Activated naive CD4-positive, alpha-beta T cell treated with anti-CD3 and anti-CD28 coated beads, Interleukin-2, amount 10 ng/mL, durations not matched to agents 7 days and 5 days (primary cell): ENCODE data around the gene SEC24A.
"Not testable (repeated sequence)": the region's sequence is repeated elsewhere in the genome, so short reads cannot be mapped to it uniquely, and the experiment has no call there.

ENCODE experiments used
- CTCF ChIA-PET: fragments of 350-600 bp; sonication (Branson Sonifier 250); formaldehyde crosslinking; loops from one replicate; lab custom pipeline; 2021; ENCODE audit warnings: antibody characterized with exemption; lab: Charles Lee
- DNase-seq: peaks from one replicate; pipeline ENCODE4 v3.0.0-alpha.2; 2020
- H3K27ac Mint-ChIP-seq: one replicate; pipeline ENCODE4 v1.8.0; 2021; ENCODE audit warnings: mild to moderate bottlenecking, moderate library complexity, mixed read lengths
- H3K27me3 Mint-ChIP-seq: one replicate; pipeline ENCODE4 v1.8.0; 2021; ENCODE audit warnings: mild to moderate bottlenecking, mixed read lengths
- H3K36me3 Mint-ChIP-seq: one replicate; pipeline ENCODE4 v1.8.0; 2021; ENCODE audit warnings: mixed read lengths
- H3K4me1 Mint-ChIP-seq: one replicate; pipeline ENCODE4 v1.8.0; 2021; ENCODE audit warnings: mixed read lengths
- H3K4me3 Mint-ChIP-seq: one replicate; pipeline ENCODE4 v1.8.0; 2021; ENCODE audit warnings: mild to moderate bottlenecking, moderate library complexity, mixed read lengths
- H3K9me3 Mint-ChIP-seq: one replicate; pipeline ENCODE4 v1.8.0; 2021; ENCODE audit warnings: mixed read lengths

The SEC24A gene

GRCh38 chr5:134738133-134738962, 89.8 kb downstream of the SEC24A start, which contains the start of gene CAMLG:
TSS of gene CAMLG (plus strand) at chr5:134738548. CDS start at chr5:134738621, 73 bp downstream.
- peak; percentile 98 for DNase-seq
- H3K27me3 Mint-ChIP-seq = no peaks in the 10 kb centered on the region
- H3K27ac Mint-ChIP-seq = peak within 1 kb of the TSS; percentile 86
- H3K4me1 Mint-ChIP-seq = peaks cover 42% of the 10 kb centered on the region
- H3K4me3 Mint-ChIP-seq = peak within 1 kb of the TSS; percentile 85
- CTCF ChIA-PET = interaction anchor here (0.6 to 3.6 kb wide), 9 partner anchors 19 to 166 kb away, joined by 3 to 30 read pairs (median 4); partner anchors contain the start of genes DDX46 and PCBD2
- H3K36me3 Mint-ChIP-seq = peaks cover 6% of the 10 kb centered on the region
- no peaks in the 10 kb centered on the region for H3K9me3 Mint-ChIP-seq

GRCh38 chr5:134738963-134739661, 90.5 kb downstream of the SEC24A start:
- Mint-ChIP-seq H3K27ac (peak overlapping the region; percentile 86), H3K36me3 (peaks cover 6% of the 10 kb centered on the region), H3K4me1 (peaks cover 42% of the 10 kb centered on the region), H3K27me3 (no peaks in the 10 kb centered on the region), H3K4me3 (peak overlapping the region; percentile 85), H3K9me3 (no peaks in the 10 kb centered on the region)
- CTCF ChIA-PET = interaction anchor here (0.8 to 3.6 kb wide), 8 partner anchors 18 to 556 kb away, joined by 3 to 30 read pairs (median 4); partner anchors contain the start of genes DDX46 and PCBD2
- peak; percentile 48 for DNase-seq

GRCh38 chr5:134741052-134741451, 92.5 kb downstream of the SEC24A start:
- H3K27ac Mint-ChIP-seq = no peak overlapping the region
- CTCF ChIA-PET = interaction anchor here (1.5 to 3.6 kb wide), 3 partner anchors 10 to 154 kb away, joined by 3 to 30 read pairs (median 7); partner anchors contain the start of gene DDX46

GRCh38 chr5:134742134-134742533, 93.5 kb downstream of the SEC24A start:
- Mint-ChIP-seq H3K27ac (no peak overlapping the region), H3K27me3 (no peaks in the 10 kb centered on the region)

More at GRCh38 chr5:134741052-134741451, 92.5 kb downstream of the SEC24A start:
- peaks cover 39% of the 10 kb centered on the region for H3K4me1 Mint-ChIP-seq
- no peaks in the 10 kb centered on the region for H3K27me3 Mint-ChIP-seq
- H3K9me3 Mint-ChIP-seq = no peaks in the 10 kb centered on the region
- no peak overlapping the region for H3K4me3 Mint-ChIP-seq
- peaks cover 6% of the 10 kb centered on the region for H3K36me3 Mint-ChIP-seq
- DNase-seq = no peak

DNA sequence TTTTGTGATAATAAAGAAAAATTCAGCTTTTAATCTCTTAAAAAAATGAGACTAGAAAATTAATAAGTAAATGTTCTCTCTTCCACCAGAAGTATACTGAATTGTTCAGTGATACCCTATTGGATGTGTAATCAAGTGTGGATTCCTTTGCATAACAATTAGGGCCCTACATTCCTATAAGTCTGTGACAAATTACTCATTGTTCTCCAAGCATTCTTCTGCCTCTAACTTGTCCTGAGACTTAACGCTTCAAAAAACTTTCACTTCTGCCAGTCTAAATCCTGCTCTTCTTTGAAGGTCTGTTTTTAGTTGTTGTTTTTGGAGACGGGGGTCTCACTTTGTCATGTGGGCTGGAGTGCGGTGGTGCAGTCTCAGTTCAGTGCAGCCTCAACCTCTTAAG, 100.8 kb downstream of the SEC24A start:
- no peaks in the 10 kb centered on the region for H3K9me3 Mint-ChIP-seq
- no peaks in the 10 kb centered on the region for H3K36me3 Mint-ChIP-seq
- H3K27me3 Mint-ChIP-seq = no peaks in the 10 kb centered on the region
- CTCF ChIA-PET = no interaction called here
- no peaks in the 10 kb centered on the region for H3K4me1 Mint-ChIP-seq
- no peak overlapping the region for H3K4me3 Mint-ChIP-seq
- DNase-seq = no peak
- H3K27ac Mint-ChIP-seq = no peak overlapping the region

More at GRCh38 chr5:134742134-134742533, 93.5 kb downstream of the SEC24A start:
- H3K4me3 Mint-ChIP-seq = no peak overlapping the region
- DNase-seq = no peak
- no peaks in the 10 kb centered on the region for H3K9me3 Mint-ChIP-seq
- CTCF ChIA-PET = interaction anchor here (0.6 to 2.0 kb wide), 5 partner anchors 10 to 563 kb away, joined by 3 to 7 read pairs (median 4); partner anchors contain the start of gene DDX46
- H3K36me3 Mint-ChIP-seq = peaks cover 6% of the 10 kb centered on the region
- peaks cover 37% of the 10 kb centered on the region for H3K4me1 Mint-ChIP-seq

DNA sequence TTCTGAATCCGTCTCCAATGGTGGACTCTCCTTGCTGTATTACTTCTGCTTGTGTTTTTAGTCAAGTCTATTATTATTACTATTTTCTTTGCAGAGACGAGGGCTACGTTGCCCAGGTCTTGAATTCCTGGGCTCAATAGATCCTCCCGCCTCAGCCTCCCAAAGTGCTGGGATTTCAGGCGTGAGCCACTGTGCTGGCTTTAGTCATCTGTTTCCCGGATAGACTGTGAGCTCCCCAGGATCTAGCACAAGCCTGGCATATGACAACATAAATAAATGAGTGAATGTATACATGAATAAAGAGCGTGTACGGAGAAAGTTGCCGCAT, 109.6 kb downstream of the SEC24A start:
- H3K27me3 Mint-ChIP-seq = no peaks in the 10 kb centered on the region
- H3K27ac Mint-ChIP-seq = peak overlapping the region; percentile 97
- peaks cover 11% of the 10 kb centered on the region for H3K36me3 Mint-ChIP-seq
- peaks cover 39% of the 10 kb centered on the region for H3K4me1 Mint-ChIP-seq
- peak overlapping the region; percentile 100 for H3K4me3 Mint-ChIP-seq
- CTCF ChIA-PET = interaction anchor here (1.0 to 2.5 kb wide), 4 partner anchors 15 to 80 kb away, joined by 3 to 30 read pairs (median 6); partner anchors contain the start of gene CAMLG
- DNase-seq = no peak
- no peaks in the 10 kb centered on the region for H3K9me3 Mint-ChIP-seq

DNA sequence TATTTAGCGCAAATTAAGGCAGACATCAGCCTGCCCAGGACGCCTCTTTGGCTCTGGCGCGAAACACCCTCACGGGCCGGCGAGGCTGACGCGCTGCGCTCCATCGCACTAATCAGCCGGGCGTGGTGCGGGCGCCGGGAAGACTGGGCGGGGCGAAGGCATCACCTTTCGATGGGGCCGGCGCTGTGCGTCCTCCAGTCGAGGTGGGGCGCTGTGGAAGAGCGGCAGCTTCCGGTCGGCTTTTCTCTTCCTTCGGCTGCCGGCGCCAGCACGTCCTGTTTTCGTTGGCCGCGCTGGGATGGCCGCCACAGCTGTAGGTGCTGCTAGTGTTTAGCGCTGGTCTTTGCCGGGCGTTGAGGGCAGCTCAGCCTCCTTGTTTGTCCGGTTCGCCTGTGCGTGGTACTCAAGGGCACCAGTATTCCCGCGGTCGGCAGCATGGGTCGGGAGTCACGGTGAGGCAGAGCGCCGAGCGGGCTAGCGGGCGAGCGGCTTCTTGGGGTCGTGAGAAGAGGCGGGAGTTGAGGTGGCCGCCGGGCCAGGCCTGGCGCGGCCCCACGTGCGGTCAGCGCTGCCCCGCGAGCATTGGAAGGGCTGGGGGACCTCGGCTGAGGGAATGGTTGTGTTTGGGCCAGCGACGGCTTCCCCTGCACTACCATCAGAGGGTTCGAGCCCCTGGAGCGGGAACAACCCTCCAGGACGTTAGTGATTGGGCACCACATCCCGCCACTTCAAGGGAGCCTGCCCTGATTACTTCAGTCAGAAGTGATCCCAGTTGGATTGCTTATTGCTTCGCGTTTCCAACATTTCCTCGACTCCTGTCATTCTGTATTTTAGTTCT, 110.1 kb downstream of the SEC24A start, which contains the start of gene DDX46:
Gene DDX46, plus strand, starts transcription at position 276 of the 838 bp plus-strand sequence. Its CDS starts 160 bp downstream, at position 436.
- H3K4me1 Mint-ChIP-seq = peaks cover 39% of the 10 kb centered on the region
- peak within 1 kb of the TSS; percentile 100 for H3K4me3 Mint-ChIP-seq
- CTCF ChIA-PET = interaction anchor here (0.6 to 2.5 kb wide), 6 partner anchors 16 to 92 kb away, joined by 3 to 30 read pairs (median 4); partner anchors contain the start of gene CAMLG
- no peaks in the 10 kb centered on the region for H3K27me3 Mint-ChIP-seq
- H3K27ac Mint-ChIP-seq = peak within 1 kb of the TSS; percentile 97
- peak; percentile 96 for DNase-seq
- peaks cover 12% of the 10 kb centered on the region for H3K36me3 Mint-ChIP-seq
- H3K9me3 Mint-ChIP-seq = no peaks in the 10 kb centered on the region

GRCh38 chr5:134767528-134768291, 119.1 kb downstream of the SEC24A start:
- H3K9me3 Mint-ChIP-seq, H3K27ac Mint-ChIP-seq, H3K4me1 Mint-ChIP-seq, H3K27me3 Mint-ChIP-seq, CTCF ChIA-PET, H3K4me3 Mint-ChIP-seq, DNase-seq: not testable (repeated sequence)
- peaks cover 36% of the 10 kb centered on the region for H3K36me3 Mint-ChIP-seq

- no peaks in the 10 kb centered on the region for H3K27me3 Mint-ChIP-seq
- CTCF ChIA-PET = no interaction called here
- H3K27ac Mint-ChIP-seq = no peak overlapping the region
- no peak overlapping the region for H3K4me3 Mint-ChIP-seq
- no peak for DNase-seq
- H3K9me3 Mint-ChIP-seq = no peaks in the 10 kb centered on the region
- no peaks in the 10 kb centered on the region for H3K4me1 Mint-ChIP-seq
- H3K36me3 Mint-ChIP-seq = peaks cover 38% of the 10 kb centered on the region
Measured at GRCh38 chr5:134769206-134769605, 120.6 kb downstream of the SEC24A start.

GRCh38 chr5:134772461-134773125, 124.0 kb downstream of the SEC24A start:
- CTCF ChIA-PET = no interaction called here
- no peak for DNase-seq

DNA sequence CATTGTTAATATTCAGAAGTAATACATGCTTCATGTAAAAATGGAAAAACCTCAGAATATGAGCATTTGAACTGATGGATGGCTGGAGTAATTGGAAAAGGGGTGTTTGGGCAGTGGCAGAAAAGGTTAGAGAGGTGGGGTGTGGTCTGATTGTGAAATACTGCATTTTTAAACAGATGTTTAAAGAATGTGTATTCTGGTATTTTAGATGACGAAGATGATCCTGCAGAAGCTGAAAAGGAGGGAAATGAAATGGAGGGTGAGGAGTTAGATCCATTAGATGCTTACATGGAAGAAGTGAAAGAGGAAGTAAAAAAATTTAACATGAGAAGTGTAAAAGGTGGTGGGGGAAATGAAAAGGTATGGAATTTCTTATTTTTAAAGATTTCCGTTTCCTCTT, 128.8 kb downstream of the SEC24A start:
- no peak for DNase-seq
- H3K36me3 Mint-ChIP-seq = peaks cover 55% of the 10 kb centered on the region

More at GRCh38 chr5:134772461-134773125, 124.0 kb downstream of the SEC24A start:
- no peaks in the 10 kb centered on the region for H3K27me3 Mint-ChIP-seq
- no peak overlapping the region for H3K27ac Mint-ChIP-seq
- H3K9me3 Mint-ChIP-seq = no peaks in the 10 kb centered on the region
- peaks cover 46% of the 10 kb centered on the region for H3K36me3 Mint-ChIP-seq
- no peak overlapping the region for H3K4me3 Mint-ChIP-seq
- H3K4me1 Mint-ChIP-seq = no peaks in the 10 kb centered on the region

More for the DNA sequence above, 128.8 kb downstream of the SEC24A start:
- H3K27ac Mint-ChIP-seq = no peak overlapping the region
- no peak overlapping the region for H3K4me3 Mint-ChIP-seq
- no peaks in the 10 kb centered on the region for H3K27me3 Mint-ChIP-seq
- H3K9me3 Mint-ChIP-seq = no peaks in the 10 kb centered on the region
- CTCF ChIA-PET = no interaction called here
- no peaks in the 10 kb centered on the region for H3K4me1 Mint-ChIP-seq
